ENCODE data around the gene RBM19. TPM values are rescaled to one million over a fixed set of nuclear protein-coding genes. Genes with fewer than 3 reads are reported as not detected.

Gene RBM19
- polyA plus RNA-seq, 1 experiment: 15.5 TPM

DNA sequence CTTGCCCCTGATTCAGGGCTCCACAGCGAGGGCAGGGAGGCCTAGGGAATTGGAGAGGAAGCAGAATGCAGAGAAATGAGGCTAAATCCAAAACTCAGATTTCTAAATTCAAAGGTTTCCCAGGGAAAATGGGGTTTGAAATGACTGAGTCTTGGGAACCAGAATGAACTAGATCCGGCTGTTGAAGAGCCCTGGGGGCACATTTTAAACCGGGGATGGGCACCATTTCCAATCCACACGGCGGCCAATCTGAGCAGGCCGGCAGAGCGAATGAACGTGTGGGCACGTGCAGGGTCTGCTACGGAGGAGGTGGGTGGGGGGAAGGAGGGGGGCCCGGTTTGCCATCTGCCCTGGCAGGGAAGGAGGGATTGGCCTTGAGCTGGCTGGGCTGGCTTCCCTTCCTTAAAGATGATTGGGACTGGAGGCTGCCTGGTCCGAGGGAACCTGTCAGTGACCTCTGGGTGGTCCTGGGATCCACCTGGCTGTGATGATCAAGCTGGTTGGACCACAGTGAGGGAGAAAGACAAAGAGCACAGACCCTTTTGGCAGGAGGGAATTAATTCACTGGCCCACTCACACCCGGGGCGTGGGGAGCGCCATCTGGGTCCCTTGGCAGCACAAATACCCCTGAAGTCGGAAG lies 161.0 kb downstream of the RBM19 start:
- Histone ChIP-seq H3K4me3 (ENCODE audit: low read depth, low read length) (no peak overlapping the region), H3K27me3 (ENCODE audit: control insufficient read depth, insufficient read depth, low read length) (no peaks in the 10 kb centered on the region), H3K36me3 (ENCODE audit: control insufficient read depth, insufficient read depth, low read length) (no peaks in the 10 kb centered on the region)
- ChIA-PET POLR2A (no interaction called here), CTCF (interaction anchor here (0.7 kb wide), 1 partner anchor 34 kb away, joined by 3 read pairs; no protein-coding TSS in a partner anchor)
- no peak for TF ChIP-seq CTCF (IDR thresholded peaks at IDR 0.05; ENCODE audit: insufficient read depth, low read depth, low read length)
- no peak for DNase-seq (ENCODE audit: low read depth)

GRCh38 chr12:113803759-113804140 lies 162.4 kb downstream of the RBM19 start:
- no peak for TF ChIP-seq CTCF (IDR thresholded peaks at IDR 0.05; ENCODE audit: insufficient read depth, low read depth, low read length)
- no peak for DNase-seq (ENCODE audit: low read depth)
- H3K27me3 ChIP-seq (ENCODE audit: control insufficient read depth, insufficient read depth, low read length): no peaks in the 10 kb centered on the region
- ChIA-PET POLR2A (no interaction called here), CTCF (interaction anchor here (1.3 kb wide), 1 partner anchor 10 kb away, joined by 4 read pairs; no protein-coding TSS in a partner anchor)
- no peaks in the 10 kb centered on the region for H3K36me3 ChIP-seq (ENCODE audit: control insufficient read depth, insufficient read depth, low read length)
- no peak overlapping the region for H3K4me3 ChIP-seq (ENCODE audit: low read depth, low read length)

- ChIA-PET CTCF (interaction anchor here (0.6 to 1.3 kb wide), 2 partner anchors 11 to 265 kb away, joined by 4 read pairs; no protein-coding TSS in a partner anchor), POLR2A (no interaction called here)
- no peak for TF ChIP-seq CTCF (IDR thresholded peaks at IDR 0.05; ENCODE audit: insufficient read depth, low read depth, low read length)
- H3K36me3 ChIP-seq (ENCODE audit: control insufficient read depth, insufficient read depth, low read length): no peaks in the 10 kb centered on the region
- DNase-seq (ENCODE audit: low read depth): no peak
- H3K27me3 ChIP-seq (ENCODE audit: control insufficient read depth, insufficient read depth, low read length): no peaks in the 10 kb centered on the region
- no peak overlapping the region for H3K4me3 ChIP-seq (ENCODE audit: low read depth, low read length)
Observed at GRCh38 chr12:113802966-113803758, 163.0 kb downstream of the RBM19 start.

- Histone ChIP-seq H3K27me3 (ENCODE audit: control insufficient read depth, insufficient read depth, low read length) (no peaks in the 10 kb centered on the region), H3K4me3 (ENCODE audit: low read depth, low read length) (no peak overlapping the region), H3K36me3 (ENCODE audit: control insufficient read depth, insufficient read depth, low read length) (no peaks in the 10 kb centered on the region)
- CTCF ChIA-PET: interaction anchor here (0.7 kb wide), 1 partner anchor 15 kb away, joined by 3 read pairs; no protein-coding TSS in a partner anchor
- DNase-seq (ENCODE audit: low read depth): no peak
- no peak for TF ChIP-seq CTCF (IDR thresholded peaks at IDR 0.05; ENCODE audit: insufficient read depth, low read depth, low read length)
- POLR2A ChIA-PET: interaction anchor here (0.6 kb wide), 1 partner anchor 88 kb away, joined by 6 read pairs; no protein-coding TSS in a partner anchor
Observed at GRCh38 chr12:113802000-113802749, 163.9 kb downstream of the RBM19 start.

GRCh38 chr12:113800201-113800600 lies 165.9 kb downstream of the RBM19 start:
- H3K27me3 ChIP-seq (ENCODE audit: control insufficient read depth, insufficient read depth, low read length): no peaks in the 10 kb centered on the region
- DNase-seq (ENCODE audit: low read depth): no peak
- no peak for TF ChIP-seq CTCF (IDR thresholded peaks at IDR 0.05; ENCODE audit: insufficient read depth, low read depth, low read length)
- no peak overlapping the region for H3K4me3 ChIP-seq (ENCODE audit: low read depth, low read length)
- POLR2A ChIA-PET: no interaction called here
- CTCF ChIA-PET: no interaction called here
- no peaks in the 10 kb centered on the region for H3K36me3 ChIP-seq (ENCODE audit: control insufficient read depth, insufficient read depth, low read length)
